Loucy (cell line): Measurements from ENCODE around the gene YWHAH.

Source experiments
- H2AFZ ChIP-seq: fragments of 200-600 bp; sonication (generic); 2 replicates; pipeline ENCODE4 v1.6.0; 2016; ENCODE audit warnings: antibody characterized with exemption, mild to moderate bottlenecking, low read length, moderate library complexity
- H3F3A ChIP-seq: fragments of 200-600 bp; 2 replicates; pipeline ENCODE4 v1.6.0; 2016; ENCODE audit warnings: antibody characterized with exemption, low read depth, mild to moderate bottlenecking
- H3K27me3 ChIP-seq: fragments of 200-600 bp; sonication (generic); 2 replicates; pipeline ENCODE4 v1.6.1; 2014; ENCODE audit warnings: low read length, mild to moderate bottlenecking; ENCODE audit not compliant: insufficient read depth, poor library complexity, severe bottlenecking
- H3K36me3 ChIP-seq: fragments of 200-600 bp; sonication (generic); 2 replicates; pipeline ENCODE4 v1.6.1; 2016; ENCODE audit warnings: low read length; ENCODE audit not compliant: insufficient read depth
- H3K4me1 ChIP-seq: fragments of 200-600 bp; sonication (generic); 2 replicates; pipeline ENCODE4 v1.5.1; 2014; ENCODE audit warnings: low read length, mild to moderate bottlenecking; ENCODE audit not compliant: insufficient read depth, poor library complexity, severe bottlenecking
- H3K4me2 ChIP-seq: fragments of 200-600 bp; sonication (generic); 2 replicates; pipeline ENCODE4 v1.6.0; 2014; ENCODE audit warnings: antibody characterized with exemption, low read length, low read depth, mild to moderate bottlenecking; ENCODE audit not compliant: poor library complexity, severe bottlenecking
- H3K4me3 ChIP-seq: fragments of 200-600 bp; sonication (generic); 2 replicates; pipeline ENCODE4 v1.5.1; 2014; ENCODE audit warnings: low read length, mild to moderate bottlenecking, mixed read lengths; ENCODE audit not compliant: poor library complexity, severe bottlenecking
- H3K79me2 ChIP-seq: fragments of 200-600 bp; sonication (generic); 2 replicates; pipeline ENCODE4 v1.6.1; 2014; ENCODE audit warnings: low read length; ENCODE audit not compliant: insufficient read depth
- H3K9ac ChIP-seq: fragments of 200-600 bp; sonication (generic); 2 replicates; pipeline ENCODE4 v1.6.0; 2014; ENCODE audit warnings: mild to moderate bottlenecking, low read depth, low read length, moderate library complexity; ENCODE audit not compliant: poor library complexity, severe bottlenecking
- H3K9me2 ChIP-seq: fragments of 200-600 bp; sonication (generic); replicated peaks from 2 replicates; pipeline ENCODE4 v1.6.1; 2016; ENCODE audit warnings: low read depth, low read length, mixed read lengths
- H3K9me3 ChIP-seq: fragments of 200-600 bp; sonication (generic); 2 replicates; pipeline ENCODE4 v1.6.1; 2014; ENCODE audit warnings: mild to moderate bottlenecking, antibody characterized with exemption, low read length, low read depth; ENCODE audit not compliant: insufficient read depth
- H4K20me1 ChIP-seq: fragments of 200-600 bp; sonication (generic); 2 replicates; pipeline ENCODE4 v1.6.0; 2014; ENCODE audit warnings: antibody characterized with exemption, low read length, mild to moderate bottlenecking; ENCODE audit not compliant: insufficient read depth, poor library complexity, severe bottlenecking
- CTCF ChIP-seq: fragments of 200-600 bp; sonication (generic); conservative IDR thresholded peaks from 2 replicates; pipeline ENCODE4 v1.5.1; 2014; ENCODE audit warnings: mild to moderate bottlenecking, antibody characterized with exemption, low read length
- EZH2phosphoT487 ChIP-seq: fragments of 200-600 bp; IDR thresholded peaks from 2 replicates; pipeline ENCODE4 v1.6.1; 2018; ENCODE audit warnings: antibody characterized with exemption, mild to moderate bottlenecking, moderate library complexity, borderline replicate concordance

Gene YWHAH

GRCh38 chr22:31923747-31924146 is 20.6 kb upstream of the YWHAH start:
- no peak overlapping the region for H3K4me3 ChIP-seq
- no peaks in the 10 kb centered on the region for H4K20me1 ChIP-seq
- no peaks in the 10 kb centered on the region for H3K9me3 ChIP-seq
- peaks cover 13% of the 10 kb centered on the region for H3K4me1 ChIP-seq
- no peak overlapping the region for H3K4me2 ChIP-seq
- H2AFZ ChIP-seq, result no peak overlapping the region
- no peaks in the 10 kb centered on the region for H3K27me3 ChIP-seq
- no peaks in the 10 kb centered on the region for H3K79me2 ChIP-seq
- TF ChIP-seq CTCF (no peak), EZH2phosphoT487 (no peak)
- no peak overlapping the region for H3K9ac ChIP-seq
- no peaks in the 10 kb centered on the region for H3F3A ChIP-seq
- no peaks in the 10 kb centered on the region for H3K9me2 ChIP-seq
- no peaks in the 10 kb centered on the region for H3K36me3 ChIP-seq

GRCh38 chr22:31925056-31925455 is 19.3 kb upstream of the YWHAH start:
- H3K9me3 ChIP-seq, result no peaks in the 10 kb centered on the region

GRCh38 chr22:31926024-31926423 is 18.3 kb upstream of the YWHAH start:
- no peaks in the 10 kb centered on the region for H3K79me2 ChIP-seq

More at GRCh38 chr22:31925056-31925455, 19.3 kb upstream of the YWHAH start:
- Histone ChIP-seq H3F3A (no peaks in the 10 kb centered on the region), H3K36me3 (no peaks in the 10 kb centered on the region), H3K79me2 (no peaks in the 10 kb centered on the region), H3K27me3 (no peaks in the 10 kb centered on the region), H3K4me3 (no peak overlapping the region), H3K9ac (no peak overlapping the region), H2AFZ (no peak overlapping the region), H3K4me1 (peaks cover 16% of the 10 kb centered on the region), H3K9me2 (no peaks in the 10 kb centered on the region), H3K4me2 (no peak overlapping the region), H4K20me1 (no peaks in the 10 kb centered on the region)
- TF ChIP-seq CTCF, result no peak
- TF ChIP-seq EZH2phosphoT487, result no peak

More at GRCh38 chr22:31926024-31926423, 18.3 kb upstream of the YWHAH start:
- no peak overlapping the region for H3K9ac ChIP-seq
- no peaks in the 10 kb centered on the region for H3K27me3 ChIP-seq
- TF ChIP-seq CTCF, result no peak
- H4K20me1 ChIP-seq, result no peaks in the 10 kb centered on the region
- no peak overlapping the region for H2AFZ ChIP-seq
- H3K9me2 ChIP-seq, result no peaks in the 10 kb centered on the region
- H3K4me3 ChIP-seq, result no peak overlapping the region
- no peaks in the 10 kb centered on the region for H3K36me3 ChIP-seq
- no peak overlapping the region for H3K4me2 ChIP-seq
- peaks cover 16% of the 10 kb centered on the region for H3K4me1 ChIP-seq
- H3F3A ChIP-seq, result no peaks in the 10 kb centered on the region
- H3K9me3 ChIP-seq, result no peaks in the 10 kb centered on the region
